ENCODE data around the gene DSCAM. TPM values are rescaled to one million over a fixed set of nuclear protein-coding genes. Genes with fewer than 3 reads are reported as not detected.

Gene DSCAM
- total RNA-seq, 1 donor from 2014 or later: 0.21 TPM

DNA sequence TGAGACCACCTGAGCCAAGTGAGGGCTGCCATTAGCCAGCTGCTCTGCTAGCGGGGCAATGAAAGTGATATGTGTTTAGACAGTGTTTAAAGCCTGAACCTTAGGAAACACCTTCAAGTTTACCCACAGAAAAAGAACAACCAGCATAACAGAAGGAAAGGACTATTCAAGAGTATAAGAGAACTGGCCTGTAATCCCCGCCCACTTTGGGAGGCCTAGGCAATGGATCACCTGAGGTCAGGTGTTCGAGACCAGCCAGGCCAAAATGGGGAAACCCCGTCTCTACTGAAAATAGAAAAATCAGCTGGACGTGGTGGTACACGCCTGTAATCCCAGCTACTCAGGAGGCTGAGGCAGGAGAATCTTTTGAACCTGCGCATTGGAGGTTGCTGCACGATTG lies 830.3 kb downstream of the DSCAM start:
- Mint-ChIP-seq H3K4me3 (ENCODE audit: unreplicated experiment) (no peak overlapping the region), H3K36me3 (ENCODE audit: low read depth, unreplicated experiment) (peaks cover 17% of the 10 kb centered on the region), H3K9me3 (ENCODE audit: unreplicated experiment) (peaks cover 44% of the 10 kb centered on the region), H3K27me3 (ENCODE audit: unreplicated experiment) (peaks cover 15% of the 10 kb centered on the region), H3K4me1 (ENCODE audit: unreplicated experiment) (no peaks in the 10 kb centered on the region), H3K27ac (ENCODE audit: unreplicated experiment) (no peak overlapping the region)
- DNase-seq (ENCODE audit: low spot score): no peak
- TF ChIP-seq, protein P1, sequence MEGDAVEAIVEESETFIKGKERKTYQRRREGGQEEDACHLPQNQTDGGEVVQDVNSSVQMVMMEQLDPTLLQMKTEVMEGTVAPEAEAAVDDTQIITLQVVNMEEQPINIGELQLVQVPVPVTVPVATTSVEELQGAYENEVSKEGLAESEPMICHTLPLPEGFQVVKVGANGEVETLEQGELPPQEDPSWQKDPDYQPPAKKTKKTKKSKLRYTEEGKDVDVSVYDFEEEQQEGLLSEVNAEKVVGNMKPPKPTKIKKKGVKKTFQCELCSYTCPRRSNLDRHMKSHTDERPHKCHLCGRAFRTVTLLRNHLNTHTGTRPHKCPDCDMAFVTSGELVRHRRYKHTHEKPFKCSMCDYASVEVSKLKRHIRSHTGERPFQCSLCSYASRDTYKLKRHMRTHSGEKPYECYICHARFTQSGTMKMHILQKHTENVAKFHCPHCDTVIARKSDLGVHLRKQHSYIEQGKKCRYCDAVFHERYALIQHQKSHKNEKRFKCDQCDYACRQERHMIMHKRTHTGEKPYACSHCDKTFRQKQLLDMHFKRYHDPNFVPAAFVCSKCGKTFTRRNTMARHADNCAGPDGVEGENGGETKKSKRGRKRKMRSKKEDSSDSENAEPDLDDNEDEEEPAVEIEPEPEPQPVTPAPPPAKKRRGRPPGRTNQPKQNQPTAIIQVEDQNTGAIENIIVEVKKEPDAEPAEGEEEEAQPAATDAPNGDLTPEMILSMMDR (IDR thresholded peaks at IDR 0.05; ENCODE audit: unreplicated experiment): no peak

DNA sequence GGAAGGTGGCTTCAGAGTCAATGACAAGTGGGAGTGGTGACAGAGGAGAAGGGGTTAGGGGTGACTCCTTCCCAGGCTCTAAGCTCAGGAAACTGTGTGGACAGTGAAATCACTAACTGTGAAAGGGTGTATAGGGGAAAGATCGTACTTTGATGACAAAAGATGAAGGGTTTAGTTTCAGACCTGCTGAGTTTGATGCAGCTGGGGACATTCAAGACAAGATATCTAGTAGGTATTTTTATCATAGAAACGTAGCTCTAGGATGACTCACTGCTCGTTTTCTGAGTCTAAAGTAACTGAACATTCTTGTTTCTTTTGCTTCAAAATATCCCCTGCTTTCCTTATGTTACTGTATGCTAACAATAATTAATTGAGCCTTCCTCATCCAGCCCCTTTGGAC lies 830.7 kb downstream of the DSCAM start:
- Mint-ChIP-seq H3K36me3 (ENCODE audit: low read depth, unreplicated experiment) (peaks cover 17% of the 10 kb centered on the region), H3K4me3 (ENCODE audit: unreplicated experiment) (no peak overlapping the region), H3K9me3 (ENCODE audit: unreplicated experiment) (peaks cover 40% of the 10 kb centered on the region), H3K4me1 (ENCODE audit: unreplicated experiment) (no peaks in the 10 kb centered on the region), H3K27me3 (ENCODE audit: unreplicated experiment) (peaks cover 12% of the 10 kb centered on the region), H3K27ac (ENCODE audit: unreplicated experiment) (no peak overlapping the region)
- TF ChIP-seq, protein P1 (IDR thresholded peaks at IDR 0.05; ENCODE audit: unreplicated experiment): no peak
- DNase-seq (ENCODE audit: low spot score): no peak

DNA sequence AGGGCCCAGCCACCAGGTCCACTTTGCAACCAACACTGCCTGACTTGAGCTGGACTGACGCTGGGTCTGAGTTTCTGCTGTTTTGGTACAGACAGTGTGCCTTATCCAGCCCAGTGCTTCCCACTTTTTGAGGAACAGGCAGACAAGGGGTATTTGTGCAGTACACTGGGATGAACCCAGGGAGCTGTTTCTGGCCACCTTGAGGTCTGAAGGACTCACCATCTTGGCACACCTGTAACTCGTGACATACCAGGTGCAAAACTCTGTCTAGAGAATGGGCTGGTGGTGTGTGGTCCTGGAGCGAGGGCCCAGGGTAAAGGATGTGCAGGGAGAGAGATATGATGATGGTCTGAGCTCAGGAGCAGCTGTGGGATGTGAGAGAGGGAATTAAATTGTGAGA lies 831.1 kb downstream of the DSCAM start:
- peaks cover 17% of the 10 kb centered on the region for H3K36me3 Mint-ChIP-seq (ENCODE audit: low read depth, unreplicated experiment)
- TF ChIP-seq, protein P1 (IDR thresholded peaks at IDR 0.05; ENCODE audit: unreplicated experiment): no peak
- DNase-seq (ENCODE audit: low spot score): no peak
- peaks cover 40% of the 10 kb centered on the region for H3K9me3 Mint-ChIP-seq (ENCODE audit: unreplicated experiment)
- no peaks in the 10 kb centered on the region for H3K4me1 Mint-ChIP-seq (ENCODE audit: unreplicated experiment)
- no peak overlapping the region for H3K4me3 Mint-ChIP-seq (ENCODE audit: unreplicated experiment)
- H3K27ac Mint-ChIP-seq (ENCODE audit: unreplicated experiment): no peak overlapping the region
- peaks cover 12% of the 10 kb centered on the region for H3K27me3 Mint-ChIP-seq (ENCODE audit: unreplicated experiment)

GRCh38 chr21:40014394-40014793 lies 832.6 kb downstream of the DSCAM start:
- peaks cover 12% of the 10 kb centered on the region for H3K36me3 Mint-ChIP-seq (ENCODE audit: low read depth, unreplicated experiment)
- H3K27ac Mint-ChIP-seq (ENCODE audit: unreplicated experiment): no peak overlapping the region
- TF ChIP-seq, protein P1 (IDR thresholded peaks at IDR 0.05; ENCODE audit: unreplicated experiment): no peak
- peak overlapping the region; percentile 62 for H3K4me3 Mint-ChIP-seq (ENCODE audit: unreplicated experiment)
- H3K9me3 Mint-ChIP-seq (ENCODE audit: unreplicated experiment): peaks cover 35% of the 10 kb centered on the region
- no peaks in the 10 kb centered on the region for H3K4me1 Mint-ChIP-seq (ENCODE audit: unreplicated experiment)
- no peak for DNase-seq (ENCODE audit: low spot score)
- peaks cover 12% of the 10 kb centered on the region for H3K27me3 Mint-ChIP-seq (ENCODE audit: unreplicated experiment)

DNA sequence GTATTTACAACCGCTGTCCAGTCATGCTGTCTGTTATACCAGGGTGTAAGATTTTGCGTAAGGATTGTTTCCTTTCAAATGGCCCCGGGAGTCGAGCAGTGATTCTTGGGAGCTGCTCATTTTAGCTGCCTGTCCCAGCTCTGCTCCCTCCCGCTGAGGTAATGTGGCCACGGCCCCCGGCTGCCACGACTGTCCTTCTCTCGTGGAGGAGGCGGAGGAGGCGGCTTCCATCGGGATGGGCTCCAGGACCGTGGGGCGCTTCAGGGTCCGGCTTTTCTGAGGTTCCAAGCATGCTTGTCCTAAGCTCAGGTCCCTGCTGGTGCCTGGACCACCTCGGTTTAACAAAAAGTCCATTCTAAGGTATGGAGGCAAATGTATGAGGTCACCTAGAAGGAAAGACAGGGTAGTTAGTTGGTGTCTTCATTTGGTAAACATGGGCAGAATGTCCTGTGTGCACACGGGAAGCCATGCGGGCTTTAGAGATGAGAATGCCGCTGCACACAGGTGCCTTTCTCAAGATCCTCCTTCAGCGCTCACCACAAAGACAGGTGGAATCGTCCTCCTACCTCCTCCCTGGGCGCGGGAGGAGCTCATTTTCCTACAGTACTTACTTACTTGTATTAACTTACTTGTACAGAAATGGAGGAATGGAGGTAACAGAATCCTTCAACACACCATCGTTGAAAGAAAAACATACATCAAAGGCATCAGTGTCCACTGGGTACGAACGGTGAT lies 833.8 kb downstream of the DSCAM start:
- TF ChIP-seq, protein P1 (IDR thresholded peaks at IDR 0.05; ENCODE audit: unreplicated experiment): no peak
- no peak overlapping the region for H3K4me3 Mint-ChIP-seq (ENCODE audit: unreplicated experiment)
- no peak for DNase-seq (ENCODE audit: low spot score)
- peaks cover 25% of the 10 kb centered on the region for H3K9me3 Mint-ChIP-seq (ENCODE audit: unreplicated experiment)
- H3K27me3 Mint-ChIP-seq (ENCODE audit: unreplicated experiment): peaks cover 12% of the 10 kb centered on the region
- no peaks in the 10 kb centered on the region for H3K4me1 Mint-ChIP-seq (ENCODE audit: unreplicated experiment)
- no peak overlapping the region for H3K27ac Mint-ChIP-seq (ENCODE audit: unreplicated experiment)
- peaks cover 12% of the 10 kb centered on the region for H3K36me3 Mint-ChIP-seq (ENCODE audit: low read depth, unreplicated experiment)

All from endothelial cell (in vitro differentiated cells).